Skeletal muscle satellite cell (primary cell): ENCODE data around the gene DHPS.

ENCODE experiments used
- H3K27me3 ChIP-seq: 2 replicates; pipeline ENCODE4 v1.7.0; 2013; ENCODE audit warnings: low read length; ENCODE audit not compliant: control insufficient read depth, insufficient read depth
- H3K36me3 ChIP-seq: 2 replicates; pipeline ENCODE4 v1.7.0; 2013; ENCODE audit warnings: mild to moderate bottlenecking, control low read depth, low read length; ENCODE audit not compliant: insufficient read depth
- H3K4me1 ChIP-seq: 2 replicates; pipeline ENCODE4 v1.7.0; 2013; ENCODE audit warnings: low read length; ENCODE audit not compliant: control insufficient read depth, insufficient read depth
- H3K4me2 ChIP-seq: 2 replicates; pipeline ENCODE4 v1.7.0; 2013; ENCODE audit warnings: mild to moderate bottlenecking, low read length
- H3K4me3 ChIP-seq: 2 replicates; pipeline ENCODE4 v1.7.0; 2013; ENCODE audit warnings: low read length
- H3K9ac ChIP-seq: 2 replicates; pipeline ENCODE4 v1.7.0; 2013; ENCODE audit warnings: mild to moderate bottlenecking, low read depth, low read length, moderate library complexity
- H3K9me3 ChIP-seq: replicated peaks from 2 replicates; pipeline ENCODE4 v1.7.0; 2013; ENCODE audit warnings: mild to moderate bottlenecking, control low read depth, low read length

Gene DHPS

GRCh38 chr19:12668932-12669269 is 12.8 kb downstream of the DHPS start:
- peak overlapping the region; percentile 87 for H3K4me3 ChIP-seq
- H3K9me3 ChIP-seq = no peaks in the 10 kb centered on the region
- H3K36me3 ChIP-seq = peaks cover 9% of the 10 kb centered on the region
- peak overlapping the region; percentile 94 for H3K9ac ChIP-seq
- peak overlapping the region; percentile 95 for H3K4me2 ChIP-seq
- peaks cover 17% of the 10 kb centered on the region for H3K4me1 ChIP-seq
- H3K27me3 ChIP-seq = no peaks in the 10 kb centered on the region

DNA sequence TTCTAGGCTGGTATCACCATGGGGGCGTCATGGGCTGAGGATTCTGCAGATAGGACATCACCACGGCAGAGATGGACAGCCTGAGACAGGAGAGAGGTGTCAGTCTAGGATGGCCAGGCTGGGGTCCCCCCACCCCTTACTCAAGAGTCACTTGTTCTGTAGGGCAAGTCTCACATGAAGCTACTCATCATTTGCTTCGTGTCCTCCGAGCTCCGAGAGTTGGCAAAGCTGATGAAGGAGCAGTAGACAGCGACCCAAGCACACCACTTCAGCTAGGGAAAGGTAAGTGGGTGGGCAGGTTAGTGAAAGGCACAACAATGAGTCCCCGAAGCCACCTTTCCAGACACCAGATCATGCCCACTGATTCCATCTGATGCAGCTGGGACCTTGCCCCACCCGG is 13.3 kb downstream of the DHPS start:
- H3K36me3 ChIP-seq = peaks cover 8% of the 10 kb centered on the region
- H3K4me3 ChIP-seq = peak overlapping the region; percentile 87
- no peaks in the 10 kb centered on the region for H3K9me3 ChIP-seq
- no peaks in the 10 kb centered on the region for H3K27me3 ChIP-seq
- peak overlapping the region; percentile 94 for H3K9ac ChIP-seq
- H3K4me2 ChIP-seq = peak overlapping the region; percentile 95
- H3K4me1 ChIP-seq = peaks cover 17% of the 10 kb centered on the region

DNA sequence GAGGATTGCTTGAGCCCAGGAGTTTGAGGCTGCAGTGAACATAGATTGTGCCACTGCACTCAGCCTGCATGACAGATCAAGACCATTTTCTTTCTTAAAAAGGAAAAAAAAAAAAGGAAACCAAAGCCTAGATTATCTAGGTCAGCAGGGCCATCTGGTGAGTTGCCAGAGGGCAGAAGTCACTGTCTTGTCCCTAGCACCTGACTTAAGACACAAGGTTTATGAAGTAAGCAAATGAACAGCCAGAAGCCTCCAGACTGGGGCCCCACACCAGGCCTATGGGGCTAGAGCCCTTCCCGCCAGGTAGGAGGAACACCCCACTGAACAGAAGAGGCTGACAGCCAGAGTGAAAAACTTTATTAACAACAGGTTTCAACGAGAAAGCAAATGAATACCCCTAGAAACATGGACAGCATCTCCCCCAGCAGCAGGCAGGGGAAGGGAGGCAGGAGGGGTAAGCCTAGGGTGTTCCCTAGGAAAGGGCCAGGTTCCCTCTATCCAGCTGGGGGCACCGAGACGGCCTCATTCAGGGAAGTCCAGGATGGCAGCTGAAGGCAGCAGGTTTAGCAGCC is 13.9 kb downstream of the DHPS start:
- H3K36me3 ChIP-seq = peaks cover 5% of the 10 kb centered on the region
- peaks cover 17% of the 10 kb centered on the region for H3K4me1 ChIP-seq
- H3K9me3 ChIP-seq = no peaks in the 10 kb centered on the region
- H3K27me3 ChIP-seq = no peaks in the 10 kb centered on the region
- H3K4me3 ChIP-seq = peak overlapping the region; percentile 87
- H3K4me2 ChIP-seq = peak overlapping the region; percentile 95
- peak overlapping the region; percentile 94 for H3K9ac ChIP-seq

DNA sequence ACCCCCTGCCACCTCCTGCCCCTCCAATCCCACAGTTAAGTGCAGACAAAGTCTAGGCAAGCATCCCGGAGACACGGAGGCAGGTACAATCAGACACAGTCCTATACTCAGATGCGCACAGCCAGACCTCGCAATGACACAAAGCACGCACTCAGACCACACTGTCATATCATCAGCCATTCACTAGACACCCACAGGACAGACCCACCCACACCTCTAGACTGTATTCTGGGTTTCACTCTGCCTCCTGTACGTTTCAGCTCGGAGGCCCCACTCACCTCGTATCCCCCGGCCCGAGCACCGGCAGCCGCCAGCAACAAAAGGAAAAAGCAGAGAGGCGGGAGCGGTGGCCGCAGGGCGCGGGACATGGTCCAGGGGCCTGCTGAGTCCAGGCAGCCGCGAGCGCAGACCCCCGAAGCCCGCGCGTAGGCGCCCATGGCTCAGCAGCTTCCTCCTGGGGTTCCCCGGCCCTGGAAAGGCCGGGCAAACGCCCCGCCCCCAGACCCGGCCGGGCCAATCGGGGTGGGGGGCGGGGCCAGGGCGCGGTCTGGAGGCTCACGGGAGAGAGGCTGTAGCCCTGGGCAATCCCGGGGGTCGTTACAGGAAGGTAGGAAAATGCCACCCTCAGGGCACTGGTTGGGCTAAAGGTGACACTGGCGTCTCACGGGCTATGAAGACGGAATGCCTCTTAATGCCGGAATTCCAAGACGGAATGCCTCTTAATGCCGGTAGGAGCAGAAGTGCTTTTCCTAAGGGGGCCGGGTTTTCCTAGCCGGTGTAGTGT is 15.2 kb downstream of the DHPS start, which contains the start of the genes MAN2B1 and WDR83:
Gene MAN2B1, minus strand, starts transcription at position 478 of the 784 bp plus-strand sequence. Its CDS starts 41 bp downstream, at position 437.
Gene WDR83, plus strand, starts transcription at position 543 of the 784 bp plus-strand sequence. CDS start 2,984 bp downstream, outside the sequence.
- peaks cover 17% of the 10 kb centered on the region for H3K4me1 ChIP-seq
- H3K27me3 ChIP-seq = no peaks in the 10 kb centered on the region
- H3K9me3 ChIP-seq = no peaks in the 10 kb centered on the region
- peak within 1 kb of the TSS; percentile 95 for H3K4me2 ChIP-seq
- peak within 1 kb of the TSS; percentile 89 for H3K9ac ChIP-seq
- peak within 1 kb of the TSS; percentile 85 for H3K4me3 ChIP-seq
- peaks cover 6% of the 10 kb centered on the region for H3K36me3 ChIP-seq

- Histone ChIP-seq H3K4me1 (peaks cover 17% of the 10 kb centered on the region), H3K9me3 (no peaks in the 10 kb centered on the region), H3K27me3 (no peaks in the 10 kb centered on the region), H3K36me3 (peaks cover 13% of the 10 kb centered on the region), H3K4me2 (peak overlapping the region; percentile 95), H3K9ac (peak overlapping the region; percentile 89), H3K4me3 (peak overlapping the region; percentile 85)
Observed at GRCh38 chr19:12665671-12666264, 15.9 kb downstream of the DHPS start.

DNA sequence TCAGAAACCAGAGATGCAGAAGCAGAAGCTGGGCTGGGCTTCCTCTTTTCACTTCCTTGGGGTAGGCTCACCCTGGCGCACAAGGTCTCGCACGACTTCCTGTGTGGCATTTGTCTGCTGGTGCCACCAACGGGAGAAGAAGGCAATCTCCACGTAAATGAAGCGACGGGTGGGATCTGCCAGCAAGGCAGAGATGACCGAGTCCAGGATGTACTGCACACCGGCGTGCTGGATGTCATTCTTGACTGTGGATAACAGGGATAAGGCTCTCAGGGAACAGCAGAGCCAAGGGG is 16.5 kb downstream of the DHPS start:
- H3K36me3 ChIP-seq = peaks cover 13% of the 10 kb centered on the region
- no peaks in the 10 kb centered on the region for H3K9me3 ChIP-seq
- H3K27me3 ChIP-seq = no peaks in the 10 kb centered on the region
- H3K4me1 ChIP-seq = peaks cover 13% of the 10 kb centered on the region
- peak overlapping the region; percentile 95 for H3K4me2 ChIP-seq
- no peak overlapping the region for H3K9ac ChIP-seq
- no peak overlapping the region for H3K4me3 ChIP-seq

GRCh38 chr19:12664406-12665280 is 17.0 kb downstream of the DHPS start:
- Histone ChIP-seq H3K4me3 (no peak overlapping the region), H3K9ac (no peak overlapping the region), H3K36me3 (peaks cover 15% of the 10 kb centered on the region), H3K27me3 (no peaks in the 10 kb centered on the region), H3K9me3 (no peaks in the 10 kb centered on the region), H3K4me1 (peaks cover 11% of the 10 kb centered on the region), H3K4me2 (no peak overlapping the region)

DNA sequence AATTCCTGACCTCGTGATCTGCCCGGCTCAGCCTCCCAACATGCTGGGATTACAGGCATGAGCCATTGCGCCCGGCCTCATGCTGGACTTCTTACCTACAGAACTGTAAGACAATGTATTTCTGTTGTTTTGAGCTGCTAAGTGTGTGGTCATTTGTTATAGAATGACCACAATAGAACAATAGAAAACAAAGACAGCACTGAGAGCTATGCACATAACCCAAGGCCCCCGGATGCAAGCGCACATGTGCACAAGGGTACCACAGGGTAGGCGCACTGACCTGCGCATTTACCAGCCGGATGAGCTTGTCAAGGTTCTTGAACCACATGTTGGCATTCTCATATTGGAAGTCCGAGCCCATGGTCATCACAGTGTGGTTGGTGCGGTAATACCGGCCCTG is 20.7 kb downstream of the DHPS start:
- Histone ChIP-seq H3K4me2 (no peak overlapping the region), H3K27me3 (no peaks in the 10 kb centered on the region), H3K9me3 (no peaks in the 10 kb centered on the region), H3K9ac (no peak overlapping the region), H3K36me3 (peaks cover 22% of the 10 kb centered on the region), H3K4me1 (no peaks in the 10 kb centered on the region), H3K4me3 (no peak overlapping the region)

DNA sequence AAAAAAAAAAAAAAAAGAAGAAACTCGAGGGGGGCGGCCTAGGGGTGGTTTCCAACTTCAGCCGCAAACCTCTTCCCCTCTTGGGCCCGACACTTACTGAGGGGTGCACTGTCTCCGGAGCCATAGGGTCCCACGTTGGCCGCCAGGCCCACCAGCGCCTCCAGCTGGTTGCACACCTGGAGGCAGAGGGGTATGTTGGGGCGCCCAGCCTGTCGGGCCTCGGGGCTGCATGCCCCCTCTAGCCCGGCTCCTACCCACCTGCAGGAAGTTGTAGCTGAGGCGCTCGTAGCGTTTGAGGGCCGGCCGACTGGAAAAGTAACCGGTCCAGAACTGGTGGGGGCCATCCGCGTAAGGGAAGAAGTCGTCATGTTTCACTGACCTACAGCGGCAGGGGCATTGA is 23.7 kb downstream of the DHPS start:
- Histone ChIP-seq H3K9ac (no peak overlapping the region), H3K4me1 (no peaks in the 10 kb centered on the region), H3K9me3 (no peaks in the 10 kb centered on the region), H3K4me3 (no peak overlapping the region), H3K4me2 (no peak overlapping the region), H3K27me3 (no peaks in the 10 kb centered on the region), H3K36me3 (peaks cover 35% of the 10 kb centered on the region)

DNA sequence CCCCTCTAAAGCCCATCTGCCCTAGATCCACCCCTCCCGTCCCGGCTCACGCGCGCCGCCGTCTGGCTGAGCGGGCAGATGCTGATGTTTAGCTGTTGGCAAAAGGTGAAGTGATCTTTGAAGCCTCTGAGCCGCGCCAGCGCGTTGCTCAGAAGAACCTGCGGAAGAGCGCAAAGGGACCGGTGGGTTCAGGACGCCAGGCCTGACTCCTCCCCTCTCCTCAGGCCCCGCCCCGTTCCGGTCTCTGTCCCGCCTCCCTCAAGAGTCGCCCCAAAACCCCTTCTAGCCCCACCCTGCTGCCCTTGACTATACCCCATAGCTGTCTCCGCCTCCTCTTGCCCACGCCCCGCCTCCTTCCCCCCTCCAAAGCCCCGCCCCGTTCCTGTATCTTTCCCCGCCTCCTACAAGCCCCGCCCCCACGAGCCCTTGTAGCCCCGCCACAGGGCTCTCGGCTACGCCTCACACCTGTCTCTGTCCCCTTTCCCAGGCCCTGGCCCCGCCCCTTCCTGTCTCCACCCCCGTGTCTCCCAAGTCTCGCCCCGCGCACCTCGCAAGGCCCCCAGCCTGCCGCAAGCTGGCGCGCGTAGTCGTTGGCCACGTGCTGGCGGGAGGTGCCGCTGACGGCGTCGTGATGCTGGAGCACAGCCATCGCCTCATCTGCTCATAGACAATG is 24.6 kb downstream of the DHPS start:
- no peaks in the 10 kb centered on the region for H3K4me1 ChIP-seq
- H3K9ac ChIP-seq = no peak overlapping the region
- H3K4me2 ChIP-seq = no peak overlapping the region
- H3K27me3 ChIP-seq = no peaks in the 10 kb centered on the region
- H3K9me3 ChIP-seq = no peaks in the 10 kb centered on the region
- peaks cover 35% of the 10 kb centered on the region for H3K36me3 ChIP-seq
- no peak overlapping the region for H3K4me3 ChIP-seq

DNA sequence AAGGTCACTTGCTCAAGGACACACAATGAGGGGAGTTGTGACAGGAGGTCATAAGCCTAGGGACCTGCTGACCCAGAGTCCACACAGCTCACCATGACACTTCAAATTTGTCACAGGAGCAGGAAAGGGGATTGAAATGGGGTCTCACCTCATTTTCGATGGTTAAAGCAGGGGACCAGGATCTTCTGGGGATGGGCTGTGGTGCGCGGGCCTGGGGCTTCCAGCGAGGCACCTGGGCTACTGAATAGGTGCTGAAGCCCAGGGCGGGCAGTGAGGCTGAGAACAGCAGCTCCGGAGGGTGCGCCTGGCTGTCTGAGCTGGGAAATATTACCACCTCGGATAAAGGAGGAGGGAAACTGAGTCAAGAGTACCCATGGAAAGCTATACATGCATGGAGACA is 26.1 kb downstream of the DHPS start:
- H3K27me3 ChIP-seq = no peaks in the 10 kb centered on the region
- H3K9me3 ChIP-seq = no peaks in the 10 kb centered on the region
- H3K4me3 ChIP-seq = no peak overlapping the region
- peaks cover 27% of the 10 kb centered on the region for H3K36me3 ChIP-seq
- H3K4me2 ChIP-seq = no peak overlapping the region
- H3K9ac ChIP-seq = no peak overlapping the region
- H3K4me1 ChIP-seq = no peaks in the 10 kb centered on the region
